Left lobe of liver (tissue), 2 donors: ENCODE data around the gene FTCD. TPM values are rescaled to one million over a fixed set of nuclear protein-coding genes. Genes with fewer than 3 reads are reported as not detected.
"Not testable (repeated sequence)": the region's sequence is repeated elsewhere in the genome, so short reads cannot be mapped to it uniquely, and the experiment has no call there.

Experiments
- ATAC-seq: fragments of 200-7000 bp; cut with Tn5 transposase; one replicate; pipeline ENCODE4 v1.9.1; 2020; ENCODE audit warnings: mild to moderate bottlenecking, moderate library complexity
- DNase-seq: peaks from one replicate; pipeline ENCODE4 v3.0.0-alpha.2; 2020; ENCODE audit warnings: low spot score
- total RNA-seq: library from RNA; stranded (reverse); gene quantifications from one replicate; pipeline ENCODE4 v1.2.1, GENCODE V29; 2021
- donor health status: DM: no; HTN: no; CAD: no; lungs with moderate emphysema.
- donor health status: DM: no; HTN: yes; CAD: no.

Gene FTCD
- total RNA-seq, 1 donor from 2014 or later: 668 TPM

- ATAC-seq: peak; percentile 25
Observed at GRCh38 chr21:46154155-46154954, 1.0 kb downstream of the FTCD start.

GRCh38 chr21:46153247-46154154 is 1.9 kb downstream of the FTCD start:
- peak; percentile 49 for ATAC-seq

More at GRCh38 chr21:46154155-46154954, 1.0 kb downstream of the FTCD start:
- DNase-seq: peak; percentile 81

GRCh38 chr21:46152927-46153246 is 2.5 kb downstream of the FTCD start:
- peak; percentile 60 for DNase-seq
- peak; percentile 0 for ATAC-seq

More at GRCh38 chr21:46153247-46154154, 1.9 kb downstream of the FTCD start:
- DNase-seq: peak; percentile 91

DNA sequence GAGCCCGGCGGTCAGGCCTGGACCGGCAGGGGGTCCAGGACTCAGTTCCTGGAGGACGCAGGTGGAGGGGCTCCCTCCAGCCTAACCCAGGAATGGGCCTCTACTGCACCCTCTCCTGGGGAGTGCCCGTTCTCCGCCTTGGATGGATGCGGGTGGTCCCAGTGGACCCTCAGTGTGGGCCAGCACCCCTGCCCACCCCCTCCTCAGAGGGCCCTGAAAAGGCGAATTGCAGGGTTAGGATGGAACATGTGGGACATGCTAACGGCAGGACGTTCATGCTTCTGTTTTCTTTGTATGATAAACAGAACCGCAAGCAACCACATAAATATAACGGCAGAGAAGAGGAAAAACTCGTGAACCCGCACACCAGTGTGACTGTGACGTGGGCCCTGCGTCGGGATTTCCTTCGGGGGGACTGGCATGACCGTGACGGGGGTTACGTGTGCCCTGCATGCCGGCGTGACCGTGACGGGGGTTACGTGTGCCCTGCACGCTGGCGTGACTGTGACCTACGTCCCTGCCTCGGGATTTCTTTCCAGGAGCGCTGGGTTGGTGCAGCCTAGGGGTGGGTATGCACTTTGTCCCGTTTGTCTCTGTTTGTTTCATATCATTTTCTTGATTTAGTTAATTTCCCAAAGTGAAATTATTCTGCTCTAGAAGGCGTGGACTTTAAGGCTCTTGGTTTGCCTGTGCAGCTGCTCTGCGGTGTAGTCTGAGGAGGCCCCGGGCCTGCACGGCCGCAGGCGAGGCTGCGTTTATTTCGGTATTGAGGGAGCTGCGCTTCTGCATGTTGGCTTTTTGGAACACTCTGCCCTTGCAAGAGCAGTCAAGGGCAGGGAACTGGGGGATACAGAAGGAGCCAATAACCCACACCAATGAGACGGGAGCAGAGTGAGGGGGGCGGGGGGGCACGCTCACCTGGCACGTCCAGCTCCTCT is 3.1 kb downstream of the FTCD start:
- DNase-seq: peak; percentile 55
- no peak for ATAC-seq

DNA sequence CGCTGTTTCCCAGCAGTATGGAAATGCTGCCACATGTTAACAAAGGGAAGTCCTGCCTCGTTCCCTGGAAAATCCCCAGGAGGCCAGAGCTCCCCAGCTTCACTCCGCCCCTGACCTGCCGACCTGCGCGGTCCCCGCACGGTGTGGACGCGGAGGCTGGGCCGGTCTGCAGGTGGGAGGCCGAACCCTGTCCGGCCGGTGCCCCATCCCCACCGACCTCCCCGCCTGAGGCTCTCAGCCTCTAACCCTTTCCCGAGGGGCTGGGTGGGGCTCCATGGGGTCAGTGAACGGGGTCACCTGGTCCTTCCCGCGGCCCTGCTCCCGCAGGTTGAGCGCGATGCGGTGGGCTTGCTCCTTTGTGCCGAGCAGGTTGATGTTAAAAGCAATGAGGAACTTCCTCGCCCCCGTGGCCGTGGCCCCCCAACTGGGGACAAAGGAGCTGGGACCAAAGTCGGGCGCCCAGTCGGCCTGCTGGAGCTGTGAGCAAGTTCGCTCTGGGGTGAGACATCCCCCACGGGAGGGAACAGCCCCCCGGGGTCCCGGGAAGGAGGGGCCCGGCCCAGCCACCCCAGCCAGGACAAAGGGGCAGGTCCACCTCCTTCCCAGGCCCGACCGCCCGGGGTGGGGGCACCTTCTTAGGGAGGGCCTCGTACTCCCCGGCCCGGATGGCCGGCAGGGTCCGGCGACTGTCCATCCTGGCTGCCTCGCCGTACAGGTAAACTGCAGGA is 4.0 kb downstream of the FTCD start:
- DNase-seq: peak; percentile 54
- no peak for ATAC-seq

DNA sequence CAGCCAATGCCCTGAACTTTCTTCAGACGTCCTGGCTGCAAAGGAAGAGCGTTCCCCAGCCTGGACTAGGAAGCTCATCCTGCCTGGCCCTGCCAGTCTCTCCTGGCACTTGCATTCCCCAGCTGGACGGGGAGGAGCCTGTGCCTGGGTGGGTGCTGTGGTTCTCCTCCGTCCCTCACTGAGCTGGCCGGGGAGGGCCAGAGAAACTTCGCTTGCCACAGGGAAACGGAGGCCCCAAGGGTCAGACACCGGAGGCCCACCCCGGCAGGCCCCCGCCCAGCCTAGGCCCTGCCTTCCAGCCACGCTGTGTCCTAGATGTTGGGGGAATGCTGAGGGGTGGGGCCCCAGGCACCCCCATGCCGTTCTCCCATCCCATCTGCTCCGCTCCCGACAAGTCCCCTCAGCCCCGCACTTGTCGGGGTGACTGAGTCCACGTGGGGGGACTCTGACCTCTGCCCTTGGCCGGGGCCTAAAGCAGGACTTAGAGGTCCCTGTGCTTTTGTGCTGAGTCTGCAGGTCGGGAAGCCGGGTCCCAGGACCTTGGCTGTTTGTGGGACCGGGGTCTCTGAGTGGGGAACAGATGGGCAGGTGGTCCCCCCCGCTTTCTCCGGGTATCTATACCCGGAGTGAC is 4.8 kb downstream of the FTCD start:
- ATAC-seq (peak; percentile 0), DNase-seq (peak; percentile 50)

DNA sequence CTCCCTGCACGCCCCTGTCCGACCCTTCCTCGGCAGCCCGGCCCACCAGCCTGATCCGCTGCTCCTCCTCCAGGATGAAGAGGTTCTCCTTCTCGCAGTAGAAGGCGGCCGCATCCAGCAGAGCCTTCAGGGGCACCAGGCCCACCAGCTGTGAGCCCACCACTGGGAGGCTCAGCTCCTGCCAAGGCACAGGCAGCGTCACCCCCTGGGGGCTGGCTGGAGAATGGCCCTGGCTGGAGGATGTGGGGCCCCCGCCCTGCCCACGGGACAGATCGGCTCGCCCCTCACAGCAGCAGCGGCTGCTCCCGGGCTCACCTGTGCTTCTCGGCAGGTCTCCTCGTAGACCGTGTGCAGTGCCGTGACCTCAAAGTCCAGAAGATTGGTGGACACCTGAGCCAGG is 5.3 kb downstream of the FTCD start:
- DNase-seq (peak; percentile 46), ATAC-seq (peak; percentile 0)

GRCh38 chr21:46149205-46149901 is 6.0 kb downstream of the FTCD start:
- DNase-seq (peak; percentile 42), ATAC-seq (no peak)

- ATAC-seq: no peak
Observed at GRCh38 chr21:46148106-46148505, 7.3 kb downstream of the FTCD start.

DNA sequence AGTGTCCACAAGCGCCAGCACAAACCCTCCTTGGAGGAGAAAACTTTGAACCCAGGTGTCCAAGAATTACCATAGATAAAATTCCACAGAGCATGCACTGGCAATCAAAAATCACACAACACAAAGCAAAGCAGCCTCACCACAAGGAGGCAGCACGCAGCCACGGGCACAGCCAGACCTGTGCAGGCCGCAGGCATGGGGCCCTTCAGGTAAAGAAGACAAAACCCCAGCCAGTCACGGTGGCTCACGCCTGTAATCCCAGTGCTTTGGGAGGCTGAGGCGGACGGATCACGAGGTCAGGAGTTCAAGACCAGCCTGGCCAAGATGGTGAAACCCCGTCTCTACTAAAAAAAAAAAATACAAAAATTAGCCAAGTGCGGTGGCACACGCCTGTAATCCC is 8.0 kb downstream of the FTCD start:
- peak; percentile 47 for DNase-seq
- not testable (repeated sequence) for ATAC-seq

More at GRCh38 chr21:46148106-46148505, 7.3 kb downstream of the FTCD start:
- DNase-seq: peak; percentile 35

GRCh38 chr21:46146856-46147255 is 8.5 kb downstream of the FTCD start:
- ATAC-seq: no peak
- DNase-seq: peak; percentile 40

DNA sequence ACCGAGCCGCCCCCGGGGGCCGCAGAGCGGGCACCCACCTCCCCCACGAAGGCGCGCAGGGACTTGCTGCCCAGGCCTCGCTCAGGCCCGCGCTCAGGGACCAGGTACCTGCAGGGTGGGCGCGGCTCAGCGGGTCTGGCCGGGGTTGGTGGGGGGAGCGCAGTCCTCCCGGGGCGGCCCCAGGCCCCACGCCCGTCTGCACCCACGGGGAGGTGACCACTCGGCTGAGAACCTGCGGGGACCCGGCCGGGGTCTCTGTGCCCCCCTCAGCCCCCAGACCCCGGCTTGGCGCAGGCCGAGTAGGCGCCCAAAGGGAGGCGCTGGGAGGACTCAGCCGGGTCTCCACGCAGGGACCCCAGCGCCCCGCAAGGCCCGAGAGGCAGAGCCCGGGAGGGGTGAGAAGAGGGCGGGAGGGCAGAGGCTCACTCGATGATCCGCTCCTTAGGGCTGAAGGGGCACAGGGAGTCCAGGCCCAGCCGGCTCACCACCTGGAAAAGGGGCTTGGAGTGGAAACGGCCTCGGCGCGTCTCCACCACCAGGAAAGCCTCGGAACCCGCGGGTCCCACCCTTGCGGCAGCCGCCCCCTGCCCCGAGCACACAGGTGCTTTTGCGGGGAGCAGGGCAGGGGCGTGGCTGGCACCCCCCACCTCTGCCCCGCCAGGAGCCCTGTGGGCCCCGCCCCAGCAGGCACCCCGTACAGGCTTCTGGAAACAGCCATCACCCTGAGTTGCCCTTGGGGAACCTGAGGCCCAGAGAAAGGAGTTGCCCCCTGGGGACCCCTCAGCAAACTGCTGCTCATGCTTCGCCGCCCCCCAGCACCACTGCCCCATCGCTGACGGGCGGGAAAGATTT is 9.3 kb downstream of the FTCD start:
- ATAC-seq (peak; percentile 0), DNase-seq (peak; percentile 48)

DNA sequence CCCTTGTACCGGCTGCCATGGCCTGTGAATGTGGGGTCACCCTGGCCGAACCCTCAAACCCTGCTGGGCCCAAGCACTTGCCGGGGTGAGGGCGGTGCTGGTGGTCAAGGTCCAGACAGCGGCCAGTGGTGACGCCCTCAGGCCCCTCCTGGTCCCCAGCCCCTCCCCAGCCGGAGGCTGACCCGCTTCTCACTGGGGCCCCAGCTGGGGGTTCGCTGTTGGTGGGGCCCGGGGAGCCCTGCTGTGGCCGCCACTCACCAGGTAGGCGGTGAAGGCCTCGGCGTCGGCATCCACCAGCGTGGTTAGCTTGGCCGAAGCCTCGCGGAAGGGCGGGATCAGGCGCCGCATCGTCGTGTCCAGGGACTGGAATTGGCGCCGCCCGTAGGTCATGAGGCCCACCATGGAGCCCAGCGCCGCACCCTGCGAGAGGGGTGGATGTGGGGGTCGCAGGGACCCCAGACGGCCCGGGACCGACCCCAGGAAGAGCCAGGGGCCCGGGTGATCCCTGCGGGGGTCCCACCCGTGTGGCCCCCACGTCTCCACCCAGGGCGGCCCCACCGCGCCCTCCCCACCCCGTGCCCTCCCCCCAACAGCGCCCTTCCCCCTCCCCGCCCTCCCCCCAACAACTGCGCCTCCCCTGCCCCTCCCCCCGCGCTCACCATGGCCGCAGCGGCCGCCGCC is 10.1 kb downstream of the FTCD start:
- ATAC-seq: peak; percentile 10
- peak; percentile 52 for DNase-seq

DNA sequence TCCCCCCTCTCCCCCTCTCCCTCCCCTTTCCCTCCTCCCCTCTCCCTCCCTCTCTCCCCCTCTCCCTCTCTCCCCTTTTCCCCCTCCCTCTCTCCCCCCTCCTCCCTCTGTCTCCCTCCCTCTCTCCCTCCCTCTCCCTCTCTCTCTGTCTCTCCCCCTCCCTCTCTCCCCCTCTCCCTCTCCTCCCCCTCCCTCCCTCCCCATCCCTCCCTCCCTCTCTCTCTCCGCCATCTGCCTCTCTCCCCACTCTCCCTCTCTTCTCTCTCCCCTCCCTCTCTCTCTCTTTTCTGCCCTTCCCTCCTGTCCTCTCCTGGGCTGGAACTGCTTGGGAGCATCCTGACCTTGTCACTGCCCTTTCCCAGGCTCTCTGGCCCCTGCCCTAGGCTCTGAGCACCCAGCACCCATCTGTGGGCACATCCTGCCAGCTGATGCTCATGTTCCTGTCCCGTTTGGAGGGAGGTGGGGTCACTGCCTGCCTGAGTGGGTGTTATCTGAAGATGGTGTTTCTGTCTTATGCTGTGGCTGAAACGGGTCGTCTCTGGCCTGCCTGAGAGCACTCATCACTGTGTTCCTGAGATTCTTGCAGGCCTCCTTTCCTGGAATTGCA is 10.8 kb downstream of the FTCD start:
- DNase-seq: peak; percentile 48
- ATAC-seq: peak; percentile 8

DNA sequence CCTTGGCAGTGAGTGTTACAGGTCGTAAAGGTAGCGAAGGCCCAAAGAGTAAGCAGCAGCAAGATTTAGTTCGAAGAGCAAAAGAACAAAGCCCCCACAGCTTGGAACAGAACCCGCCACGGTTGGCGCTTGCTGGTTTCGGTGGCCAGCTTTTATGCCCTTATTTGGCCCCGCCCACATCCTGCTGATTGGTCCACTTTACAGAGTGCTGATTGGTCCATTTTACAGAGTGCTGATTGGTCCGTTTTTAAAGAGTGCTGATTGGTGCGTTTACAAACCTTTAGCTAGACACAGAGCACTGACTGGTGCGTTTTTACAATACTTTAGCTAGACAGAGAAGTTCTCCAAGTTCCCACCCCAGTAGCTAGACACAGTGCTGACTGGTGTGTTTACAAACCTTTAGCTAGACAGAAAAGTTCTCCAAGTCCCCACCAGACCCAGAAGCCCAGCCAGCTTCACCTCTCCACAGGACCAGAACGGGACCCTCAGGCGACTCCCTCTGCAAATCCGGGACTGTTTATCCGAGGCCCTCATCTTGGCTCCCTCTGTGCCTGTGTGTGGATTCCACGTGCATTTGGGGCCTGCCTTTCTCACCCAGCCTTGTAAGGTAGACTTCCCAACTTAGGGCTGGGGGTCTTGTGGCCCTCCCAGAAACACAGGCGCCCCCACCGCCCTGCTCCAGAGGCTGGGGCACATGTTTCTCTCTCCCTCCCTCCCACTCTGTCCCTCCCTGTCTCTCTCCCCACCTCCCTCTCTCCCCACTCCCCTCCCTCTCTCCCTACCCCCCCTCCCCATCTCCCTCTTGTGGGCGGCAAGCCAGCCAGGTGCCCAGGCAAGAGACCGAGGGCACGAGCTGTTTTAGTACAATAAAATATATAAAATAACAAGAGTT is 12.6 kb downstream of the FTCD start:
- ATAC-seq (no peak), DNase-seq (peak; percentile 47)
